Iris pigment epithelial cell (primary cell): ENCODE measurements around the gene TNFAIP8.

Experiments
- DNase-seq: peaks from one replicate; pipeline ENCODE4 v3.0.0-alpha.2; 2011; ENCODE audit warnings: low read depth

The TNFAIP8 gene

GRCh38 chr5:119329666-119330065 lies 26.2 kb upstream of the TNFAIP8 start:
- DNase-seq, result no peak

GRCh38 chr5:119330367-119331183 lies 25.2 kb upstream of the TNFAIP8 start:
- DNase-seq, result no peak

- no peak for DNase-seq
These were observed 24.2 kb upstream of the TNFAIP8 start for GRCh38 chr5:119331566-119332095.

- no peak for DNase-seq
These were observed 23.6 kb upstream of the TNFAIP8 start for GRCh38 chr5:119332208-119332607.

- DNase-seq, result no peak
These were observed 22.8 kb upstream of the TNFAIP8 start for GRCh38 chr5:119332978-119333401.

- no peak for DNase-seq
These were observed 22.4 kb upstream of the TNFAIP8 start for GRCh38 chr5:119333421-119333851.

- DNase-seq, result no peak
These were observed 20.6 kb upstream of the TNFAIP8 start for GRCh38 chr5:119335261-119335677.

GRCh38 chr5:119336262-119336661 lies 19.6 kb upstream of the TNFAIP8 start:
- no peak for DNase-seq

- no peak for DNase-seq
These were observed 18.8 kb upstream of the TNFAIP8 start for GRCh38 chr5:119336845-119337580.

- no peak for DNase-seq
These were observed 17.4 kb upstream of the TNFAIP8 start for GRCh38 chr5:119338326-119338946.

- DNase-seq, result no peak
These were observed 16.5 kb upstream of the TNFAIP8 start for GRCh38 chr5:119339344-119339743.

- no peak for DNase-seq
These were observed 15.9 kb upstream of the TNFAIP8 start for GRCh38 chr5:119339965-119340364.

- DNase-seq, result no peak
These were observed 15.1 kb upstream of the TNFAIP8 start for GRCh38 chr5:119340597-119341218.

GRCh38 chr5:119341452-119342349 lies 14.1 kb upstream of the TNFAIP8 start:
- no peak for DNase-seq

GRCh38 chr5:119342406-119342805 lies 13.4 kb upstream of the TNFAIP8 start:
- no peak for DNase-seq

GRCh38 chr5:119343052-119343451 lies 12.8 kb upstream of the TNFAIP8 start:
- no peak for DNase-seq

- peak; percentile 56 for DNase-seq
These were observed 12.1 kb upstream of the TNFAIP8 start for GRCh38 chr5:119343766-119344165.

GRCh38 chr5:119344231-119344630 lies 11.6 kb upstream of the TNFAIP8 start:
- DNase-seq, result no peak

- DNase-seq, result no peak
These were observed 10.0 kb upstream of the TNFAIP8 start for GRCh38 chr5:119345861-119346260.

- DNase-seq, result no peak
These were observed 9.4 kb upstream of the TNFAIP8 start for GRCh38 chr5:119346394-119346793.

GRCh38 chr5:119347574-119347973 lies 8.2 kb upstream of the TNFAIP8 start:
- DNase-seq, result no peak
